HEK293 (cell line): Measurements from ENCODE around the gene R3HDML.

Experiments used
- CTCF ChIA-PET: fragments of 350-600 bp; formaldehyde crosslinking; extraction: SDS; loops from one replicate; lab custom pipeline; 2021; ENCODE audit warnings: antibody characterized with exemption; lab: Yijun Ruan, JAX
- POLR2A ChIA-PET: fragments of 300-600 bp; formaldehyde crosslinking; extraction: SDS; loops from one replicate; lab custom pipeline; 2020; ENCODE audit warnings: antibody characterized with exemption, inconsistent platforms; lab: Yijun Ruan, JAX
- H3K27ac ChIP-seq: fragments of 200-500 bp; sonication (Bioruptor generic); 2 replicates; pipeline ENCODE4 v1.5.1; 2014; ENCODE audit warnings: low read depth, low read length, control low read depth, inconsistent platforms; ENCODE audit errors: extremely low read depth
- H3K36me3 ChIP-seq, 2 experiments: fragments of 200-500 bp in 1 of 2; sonication (Bioruptor generic) in 1 of 2; 1 replicate in 1 of 2; 2 replicates in 1 of 2; pipeline ENCODE4 v1.5.1; 2014 to 2017; ENCODE audit warnings: inconsistent platforms in 2 of 2, low read length in 2 of 2; ENCODE audit not compliant: control insufficient read depth in 2 of 2, insufficient read depth in 1 of 2
- H3K4me1 ChIP-seq: fragments of 200-500 bp; sonication (Bioruptor generic); 2 replicates; pipeline ENCODE4 v1.5.1; 2014; ENCODE audit warnings: mild to moderate bottlenecking, low read length, inconsistent platforms; ENCODE audit not compliant: control insufficient read depth, insufficient read depth
- H3K4me3 ChIP-seq: 2 replicates; pipeline ENCODE4 v1.5.1; 2011; ENCODE audit warnings: low read depth, mild to moderate bottlenecking, control low read depth, low read length, moderate library complexity
- H3K9me3 ChIP-seq: fragments of 200-500 bp; sonication (Bioruptor generic); 2 replicates; pipeline ENCODE4 v1.5.1; 2014; ENCODE audit warnings: low read depth, low read length, inconsistent platforms; ENCODE audit not compliant: control insufficient read depth, insufficient read depth
- PRDM10 ChIP-seq: fragments of 450-650 bp; formaldehyde crosslinking; IDR thresholded peaks from 2 replicates; pipeline ENCODE4 v1.5.1; 2016; ENCODE audit warnings: missing biosample characterization, missing genetic modification characterization
- RBAK ChIP-seq: fragments of 450-650 bp; formaldehyde crosslinking; IDR thresholded peaks from 2 replicates; pipeline ENCODE4 v1.5.1; 2016; ENCODE audit warnings: missing biosample characterization, missing genetic modification characterization
- SETDB1 ChIP-seq: IDR thresholded peaks from one replicate; pipeline ENCODE4 v1.6.1; 2017; ENCODE audit warnings: mild to moderate bottlenecking, low read length, moderate library complexity, mixed read lengths; ENCODE audit not compliant: insufficient read length
- SP3 ChIP-seq: fragments of 450-650 bp; formaldehyde crosslinking; IDR thresholded peaks from 2 replicates; pipeline ENCODE4 v1.5.1; 2016; ENCODE audit warnings: missing biosample characterization, missing genetic modification characterization
- YY2 ChIP-seq: fragments of 450-650 bp; formaldehyde crosslinking; IDR thresholded peaks from 2 replicates; pipeline ENCODE4 v1.5.1; 2016; ENCODE audit warnings: missing biosample characterization, missing genetic modification characterization
- ZBTB1 ChIP-seq: fragments of 450-650 bp; formaldehyde crosslinking; IDR thresholded peaks from 2 replicates; pipeline ENCODE4 v1.5.1; 2016; ENCODE audit warnings: missing biosample characterization, missing genetic modification characterization
- ZNF114 ChIP-seq: fragments of 450-650 bp; formaldehyde crosslinking; IDR thresholded peaks from 2 replicates; pipeline ENCODE4 v1.5.0; 2017; ENCODE audit warnings: missing biosample characterization, missing genetic modification characterization
- ZNF266 ChIP-seq: fragments of 450-650 bp; formaldehyde crosslinking; IDR thresholded peaks from 2 replicates; pipeline ENCODE4 v1.5.1; 2016; ENCODE audit warnings: missing biosample characterization, missing genetic modification characterization, low read depth
- ZNF280C ChIP-seq: fragments of 450-650 bp; formaldehyde crosslinking; IDR thresholded peaks from 2 replicates; pipeline ENCODE4 v1.5.1; 2016; ENCODE audit warnings: missing biosample characterization, missing genetic modification characterization
- ZNF302 ChIP-seq: fragments of 450-650 bp; formaldehyde crosslinking; IDR thresholded peaks from 2 replicates; pipeline ENCODE4 v1.5.1; 2016; ENCODE audit warnings: missing biosample characterization, missing genetic modification characterization, low read depth
- ZNF335 ChIP-seq: fragments of 450-650 bp; formaldehyde crosslinking; conservative IDR thresholded peaks from 2 replicates; pipeline ENCODE4 v1.5.1; 2016; ENCODE audit warnings: missing biosample characterization, missing genetic modification characterization
- ZNF621 ChIP-seq: fragments of 450-650 bp; formaldehyde crosslinking; IDR thresholded peaks from 2 replicates; pipeline ENCODE4 v1.5.1; 2017; ENCODE audit warnings: missing biosample characterization, missing genetic modification characterization
- ZNF629 ChIP-seq: fragments of 450-650 bp; formaldehyde crosslinking; IDR thresholded peaks from 2 replicates; pipeline ENCODE4 v1.5.1; 2017; ENCODE audit warnings: missing biosample characterization, missing genetic modification characterization
- ZNF830 ChIP-seq: fragments of 450-650 bp; IDR thresholded peaks from 2 replicates; pipeline ENCODE4 v1.5.0; 2018; ENCODE audit warnings: missing biosample characterization, missing genetic modification characterization, low read depth, mild to moderate bottlenecking, moderate library complexity
- ZNF843 ChIP-seq: fragments of 450-650 bp; formaldehyde crosslinking; IDR thresholded peaks from 2 replicates; pipeline ENCODE4 v1.5.1; 2016; ENCODE audit warnings: missing biosample characterization, missing genetic modification characterization
- TF ChIP-seq, protein P1 (sequence below): fragments of 450-650 bp; formaldehyde crosslinking; IDR thresholded peaks from 2 replicates; pipeline ENCODE4 v1.5.1; 2016; ENCODE audit warnings: missing biosample characterization, missing genetic modification characterization
- TF ChIP-seq, protein P2 (sequence below): fragments of 450-650 bp; formaldehyde crosslinking; IDR thresholded peaks from 2 replicates; pipeline ENCODE4 v1.5.1; 2016; ENCODE audit warnings: missing biosample characterization, missing genetic modification characterization
- TF ChIP-seq, protein P3 (sequence below): fragments of 450-650 bp; formaldehyde crosslinking; IDR thresholded peaks from 2 replicates; pipeline ENCODE4 v1.5.1; 2016; ENCODE audit warnings: missing biosample characterization, missing genetic modification characterization
- TF ChIP-seq, protein P4 (sequence below): fragments of 450-650 bp; formaldehyde crosslinking; IDR thresholded peaks from 2 replicates; pipeline ENCODE4 v1.5.1; 2017; ENCODE audit warnings: missing biosample characterization, missing genetic modification characterization

Gene R3HDML

DNA sequence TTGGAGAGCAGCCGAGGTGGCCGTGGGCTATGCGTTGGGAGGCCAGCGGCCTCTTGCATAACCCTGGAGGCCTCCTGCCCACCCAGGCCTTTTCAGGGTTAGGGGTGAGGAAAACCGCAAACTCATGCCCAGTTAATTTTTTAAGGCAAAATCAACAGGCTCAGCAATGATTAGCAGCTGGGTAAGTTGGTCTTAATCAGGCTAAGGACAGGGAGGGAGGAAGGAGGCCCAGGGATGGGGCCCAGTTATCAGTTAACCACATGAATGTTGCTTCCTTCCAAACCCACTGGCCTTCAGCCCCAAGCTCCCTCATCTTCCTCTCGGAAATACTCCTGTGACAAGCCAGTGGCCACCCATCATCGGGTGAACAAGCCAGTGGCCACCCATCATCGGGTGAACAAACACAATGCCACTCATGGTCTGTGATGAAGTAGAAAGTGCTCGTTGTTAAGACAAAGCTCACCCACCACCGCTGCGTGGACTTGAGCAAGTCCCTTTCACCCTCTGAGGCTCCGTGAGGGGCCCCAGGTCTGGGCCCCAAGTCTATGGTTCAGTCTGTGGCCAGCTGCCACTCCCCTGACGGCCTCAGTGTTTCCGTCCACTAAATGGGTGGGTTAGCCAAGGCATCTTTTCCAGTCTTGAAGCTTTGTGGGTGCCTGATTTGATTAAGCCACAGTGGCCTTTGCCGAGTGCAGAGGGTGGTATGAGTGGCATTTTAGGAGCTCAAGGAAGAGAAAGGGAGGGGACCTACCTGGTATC lies 58.0 kb downstream of the R3HDML start:
- TF ChIP-seq ZNF335 (tag by site-specific recombination) = peak; percentile 35; the same call in 1 of the 2 replicates
- TF ChIP-seq, protein P1, sequence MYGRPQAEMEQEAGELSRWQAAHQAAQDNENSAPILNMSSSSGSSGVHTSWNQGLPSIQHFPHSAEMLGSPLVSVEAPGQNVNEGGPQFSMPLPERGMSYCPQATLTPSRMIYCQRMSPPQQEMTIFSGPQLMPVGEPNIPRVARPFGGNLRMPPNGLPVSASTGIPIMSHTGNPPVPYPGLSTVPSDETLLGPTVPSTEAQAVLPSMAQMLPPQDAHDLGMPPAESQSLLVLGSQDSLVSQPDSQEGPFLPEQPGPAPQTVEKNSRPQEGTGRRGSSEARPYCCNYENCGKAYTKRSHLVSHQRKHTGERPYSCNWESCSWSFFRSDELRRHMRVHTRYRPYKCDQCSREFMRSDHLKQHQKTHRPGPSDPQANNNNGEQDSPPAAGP (tag by site-specific recombination) = no peak
- Histone ChIP-seq H3K4me3 (no peak overlapping the region), H3K9me3 (no peaks in the 10 kb centered on the region), H3K36me3 (no peaks in the 10 kb centered on the region), H3K4me1 (no peaks in the 10 kb centered on the region), H3K27ac (no peak overlapping the region)
- CTCF ChIA-PET = interaction anchor here (0.5 to 1.7 kb wide), 3 partner anchors 11 to 180 kb away, joined by 3 to 7 read pairs (median 3); no protein-coding TSS in a partner anchor
- POLR2A ChIA-PET = no interaction called here

- Histone ChIP-seq H3K27ac (no peak overlapping the region), H3K36me3 (no peaks in the 10 kb centered on the region), H3K4me1 (no peaks in the 10 kb centered on the region), H3K4me3 (no peak overlapping the region), H3K9me3 (no peaks in the 10 kb centered on the region)
- CTCF ChIA-PET = interaction anchor here (0.5 to 1.7 kb wide), 2 partner anchors 10 to 75 kb away, joined by 3 to 7 read pairs; no protein-coding TSS in a partner anchor
- POLR2A ChIA-PET = no interaction called here
- TF ChIP-seq ZNF302 (tag by site-specific recombination) (no peak), ZNF621 (tag by site-specific recombination) (no peak), ZNF114 (tag by site-specific recombination) (no peak), PRDM10 (tag by site-specific recombination) (no peak), ZNF280C (tag by site-specific recombination) (no peak), RBAK (no peak), SETDB1 (no peak), SP3 (tag by site-specific recombination) (no peak), ZNF266 (tag by site-specific recombination) (no peak), ZBTB1 (no peak), ZNF830 (no peak), ZNF629 (tag by site-specific recombination) (no peak), ZNF843 (tag by site-specific recombination) (no peak), YY2 (no peak)
- TF ChIP-seq, protein P2, sequence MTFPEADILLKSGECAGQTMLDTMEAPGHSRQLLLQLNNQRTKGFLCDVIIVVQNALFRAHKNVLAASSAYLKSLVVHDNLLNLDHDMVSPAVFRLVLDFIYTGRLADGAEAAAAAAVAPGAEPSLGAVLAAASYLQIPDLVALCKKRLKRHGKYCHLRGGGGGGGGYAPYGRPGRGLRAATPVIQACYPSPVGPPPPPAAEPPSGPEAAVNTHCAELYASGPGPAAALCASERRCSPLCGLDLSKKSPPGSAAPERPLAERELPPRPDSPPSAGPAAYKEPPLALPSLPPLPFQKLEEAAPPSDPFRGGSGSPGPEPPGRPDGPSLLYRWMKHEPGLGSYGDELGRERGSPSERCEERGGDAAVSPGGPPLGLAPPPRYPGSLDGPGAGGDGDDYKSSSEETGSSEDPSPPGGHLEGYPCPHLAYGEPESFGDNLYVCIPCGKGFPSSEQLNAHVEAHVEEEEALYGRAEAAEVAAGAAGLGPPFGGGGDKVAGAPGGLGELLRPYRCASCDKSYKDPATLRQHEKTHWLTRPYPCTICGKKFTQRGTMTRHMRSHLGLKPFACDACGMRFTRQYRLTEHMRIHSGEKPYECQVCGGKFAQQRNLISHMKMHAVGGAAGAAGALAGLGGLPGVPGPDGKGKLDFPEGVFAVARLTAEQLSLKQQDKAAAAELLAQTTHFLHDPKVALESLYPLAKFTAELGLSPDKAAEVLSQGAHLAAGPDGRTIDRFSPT (tag by site-specific recombination) = no peak
- TF ChIP-seq, protein P3, sequence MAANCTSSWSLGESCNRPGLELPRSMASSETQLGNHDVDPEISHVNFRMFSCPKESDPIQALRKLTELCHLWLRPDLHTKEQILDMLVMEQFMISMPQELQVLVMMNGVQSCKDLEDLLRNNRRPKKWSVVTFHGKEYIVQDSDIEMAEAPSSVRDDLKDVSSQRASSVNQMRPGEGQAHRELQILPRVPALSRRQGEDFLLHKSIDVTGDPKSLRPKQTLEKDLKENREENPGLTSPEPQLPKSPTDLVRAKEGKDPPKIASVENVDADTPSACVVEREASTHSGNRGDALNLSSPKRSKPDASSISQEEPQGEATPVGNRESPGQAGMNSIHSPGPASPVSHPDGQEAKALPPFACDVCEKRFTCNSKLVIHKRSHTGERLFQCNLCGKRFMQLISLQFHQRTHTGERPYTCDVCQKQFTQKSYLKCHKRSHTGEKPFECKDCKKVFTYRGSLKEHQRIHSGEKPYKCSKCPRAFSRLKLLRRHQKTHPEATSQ (tag by site-specific recombination) = no peak
- TF ChIP-seq, protein P4, sequence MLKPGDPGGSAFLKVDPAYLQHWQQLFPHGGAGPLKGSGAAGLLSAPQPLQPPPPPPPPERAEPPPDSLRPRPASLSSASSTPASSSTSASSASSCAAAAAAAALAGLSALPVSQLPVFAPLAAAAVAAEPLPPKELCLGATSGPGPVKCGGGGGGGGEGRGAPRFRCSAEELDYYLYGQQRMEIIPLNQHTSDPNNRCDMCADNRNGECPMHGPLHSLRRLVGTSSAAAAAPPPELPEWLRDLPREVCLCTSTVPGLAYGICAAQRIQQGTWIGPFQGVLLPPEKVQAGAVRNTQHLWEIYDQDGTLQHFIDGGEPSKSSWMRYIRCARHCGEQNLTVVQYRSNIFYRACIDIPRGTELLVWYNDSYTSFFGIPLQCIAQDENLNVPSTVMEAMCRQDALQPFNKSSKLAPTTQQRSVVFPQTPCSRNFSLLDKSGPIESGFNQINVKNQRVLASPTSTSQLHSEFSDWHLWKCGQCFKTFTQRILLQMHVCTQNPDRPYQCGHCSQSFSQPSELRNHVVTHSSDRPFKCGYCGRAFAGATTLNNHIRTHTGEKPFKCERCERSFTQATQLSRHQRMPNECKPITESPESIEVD (tag by site-specific recombination) = no peak
These were observed 58.9 kb downstream of the R3HDML start for GRCh38 chr20:44395461-44396340.
